HG03457 (cell line): ENCODE measurements around the gene TRAPPC12.
"Not testable (repeated sequence)": the region's sequence is repeated elsewhere in the genome, so short reads cannot be mapped to it uniquely, and the experiment has no call there.

Source experiments
- ATAC-seq: cut with Tn5 transposase; IDR thresholded peaks from one replicate; pipeline ENCODE4 v1.9.1; 2021; ENCODE audit warnings: moderate number of reproducible peaks; ENCODE audit not compliant: unreplicated experiment

Gene TRAPPC12

GRCh38 chr2:3498783-3499394, 119.4 kb downstream of the TRAPPC12 start:
- ATAC-seq, result no peak

GRCh38 chr2:3500326-3500899, 120.9 kb downstream of the TRAPPC12 start:
- no peak for ATAC-seq

- ATAC-seq, result no peak
Measured at GRCh38 chr2:3503046-3503445, 123.6 kb downstream of the TRAPPC12 start.

GRCh38 chr2:3503483-3503882, 124.0 kb downstream of the TRAPPC12 start:
- ATAC-seq, result no peak

GRCh38 chr2:3504741-3505140, 125.2 kb downstream of the TRAPPC12 start:
- ATAC-seq, result no peak

GRCh38 chr2:3505771-3506170, 126.3 kb downstream of the TRAPPC12 start:
- no peak for ATAC-seq

GRCh38 chr2:3512086-3512485, 132.6 kb downstream of the TRAPPC12 start:
- no peak for ATAC-seq

GRCh38 chr2:3513026-3513810, 133.7 kb downstream of the TRAPPC12 start:
- ATAC-seq, result no peak

- ATAC-seq, result not testable (repeated sequence)
Measured at GRCh38 chr2:3515438-3515837, 135.9 kb downstream of the TRAPPC12 start.

GRCh38 chr2:3516831-3517230, 137.3 kb downstream of the TRAPPC12 start:
- no peak for ATAC-seq

- ATAC-seq, result no peak
Measured at GRCh38 chr2:3517948-3518495, 138.5 kb downstream of the TRAPPC12 start.

- ATAC-seq, result peak; percentile 79
Measured at GRCh38 chr2:3518496-3519254, 139.2 kb downstream of the TRAPPC12 start.

- peak; percentile 52 for ATAC-seq
Measured at GRCh38 chr2:3519255-3520205, 140.0 kb downstream of the TRAPPC12 start, which contains the start of gene ADI1. Gene ADI1 (minus strand): TSS chr2:3519531. CDS start chr2:3519487, 44 bp downstream.

GRCh38 chr2:3520591-3520990, 141.1 kb downstream of the TRAPPC12 start:
- no peak for ATAC-seq

- ATAC-seq, result no peak
Measured at GRCh38 chr2:3522961-3523421, 143.5 kb downstream of the TRAPPC12 start.

GRCh38 chr2:3523551-3524041, 144.1 kb downstream of the TRAPPC12 start:
- no peak for ATAC-seq

GRCh38 chr2:3526871-3527270, 147.4 kb downstream of the TRAPPC12 start:
- ATAC-seq, result no peak

GRCh38 chr2:3527886-3528785, 148.6 kb downstream of the TRAPPC12 start:
- no peak for ATAC-seq
